Cardiac septum (tissue), 1 donor: Measurements from ENCODE around the gene PTPRD. TPM values are rescaled to one million over a fixed set of nuclear protein-coding genes. Genes with fewer than 3 reads are reported as not detected.

Experiments
- DNase-seq: peaks from one replicate; pipeline ENCODE4 v3.0.0-alpha.2; 2020; ENCODE audit warnings: low spot score
- intact Hi-C: fragments of 100-400 bp; cut with DNase I; formaldehyde crosslinking; loops from one replicate; pipeline ENCODE4 v1.14.0; 2022
- total RNA-seq: library from RNA; stranded (reverse); fragmentation: NEBNext Ultra II Directional; extraction: Animal tissue kit (Norgen Biotek cat#: 25700); gene quantifications from one replicate; pipeline ENCODE4 v1.2.1, GENCODE V29; 2021
- donor health status: DM: no; HTN: no; CAD: no.

PTPRD gene
- total RNA-seq, 1 donor from 2014 or later: 13.0 TPM

- DNase-seq: no peak
- intact Hi-C loops: no loop called here
These were observed 382.3 kb downstream of the PTPRD start for GRCh38 chr9:10230512-10230911.

- intact Hi-C loops: no loop called here
- DNase-seq: no peak
These were observed 384.7 kb downstream of the PTPRD start for GRCh38 chr9:10228082-10228481.

GRCh38 chr9:10226996-10227395, 385.8 kb downstream of the PTPRD start:
- intact Hi-C loops: no loop called here

GRCh38 chr9:10212702-10213101, 400.1 kb downstream of the PTPRD start:
- DNase-seq: no peak
- intact Hi-C loops: no loop called here

More at GRCh38 chr9:10226996-10227395, 385.8 kb downstream of the PTPRD start:
- no peak for DNase-seq

GRCh38 chr9:10208691-10209069, 404.1 kb downstream of the PTPRD start:
- DNase-seq: no peak
- intact Hi-C loops: loop anchor here (10.0 kb wide), 2 partner anchors 64 to 144 kb away; no protein-coding TSS in a partner anchor

- intact Hi-C loops: loop anchor here (10.0 kb wide), 2 partner anchors 59 to 139 kb away; no protein-coding TSS in a partner anchor
- DNase-seq: no peak
These were observed 408.5 kb downstream of the PTPRD start for GRCh38 chr9:10204276-10204675.

GRCh38 chr9:10173561-10173960, 439.2 kb downstream of the PTPRD start:
- DNase-seq: no peak
- intact Hi-C loops: no loop called here

GRCh38 chr9:10172476-10172875, 440.3 kb downstream of the PTPRD start:
- intact Hi-C loops: no loop called here
- DNase-seq: no peak

GRCh38 chr9:10168241-10168640, 444.6 kb downstream of the PTPRD start:
- intact Hi-C loops: no loop called here

GRCh38 chr9:10148796-10149195, 464.0 kb downstream of the PTPRD start:
- intact Hi-C loops: loop anchor here (10.0 kb wide), 1 partner anchor 56 kb away; no protein-coding TSS in a partner anchor
- no peak for DNase-seq

More at GRCh38 chr9:10168241-10168640, 444.6 kb downstream of the PTPRD start:
- no peak for DNase-seq

- intact Hi-C loops: loop anchor here (10.0 kb wide), 1 partner anchor 58 kb away; no protein-coding TSS in a partner anchor
- DNase-seq: no peak
These were observed 466.1 kb downstream of the PTPRD start for GRCh38 chr9:10146517-10147331.

GRCh38 chr9:10144355-10144754, 468.4 kb downstream of the PTPRD start:
- DNase-seq: no peak
- intact Hi-C loops: loop anchor here (10.0 kb wide), 1 partner anchor 60 kb away; no protein-coding TSS in a partner anchor

GRCh38 chr9:10135553-10135952, 477.2 kb downstream of the PTPRD start:
- intact Hi-C loops: no loop called here
- no peak for DNase-seq

GRCh38 chr9:10134266-10134665, 478.5 kb downstream of the PTPRD start:
- intact Hi-C loops: no loop called here
- DNase-seq: no peak

- intact Hi-C loops: no loop called here
- DNase-seq: no peak
These were observed 482.6 kb downstream of the PTPRD start for GRCh38 chr9:10130061-10130675.

GRCh38 chr9:10127867-10128266, 484.9 kb downstream of the PTPRD start:
- intact Hi-C loops: no loop called here

GRCh38 chr9:10112798-10113197, 500.0 kb downstream of the PTPRD start:
- no peak for DNase-seq
- intact Hi-C loops: no loop called here

More at GRCh38 chr9:10127867-10128266, 484.9 kb downstream of the PTPRD start:
- DNase-seq: no peak

- intact Hi-C loops: no loop called here
- no peak for DNase-seq
These were observed 500.7 kb downstream of the PTPRD start for GRCh38 chr9:10112070-10112469.

- DNase-seq: no peak
- intact Hi-C loops: no loop called here
These were observed 504.0 kb downstream of the PTPRD start for GRCh38 chr9:10108815-10109214.

GRCh38 chr9:10104774-10105173, 508.0 kb downstream of the PTPRD start:
- DNase-seq: no peak
- intact Hi-C loops: no loop called here

- DNase-seq: no peak
- intact Hi-C loops: no loop called here
These were observed 517.6 kb downstream of the PTPRD start for GRCh38 chr9:10095208-10095607.
